DND-41 (cell line): ENCODE data around the gene PDE4D.

Source experiments
- CTCF ChIP-seq: IDR thresholded peaks from 2 replicates; pipeline ENCODE4 v1.5.1; 2012; ENCODE audit warnings: borderline replicate concordance, low read length, moderate library complexity, mild to moderate bottlenecking; ENCODE audit not compliant: poor library complexity, severe bottlenecking; ENCODE audit errors: extremely low read depth
- EZH2 ChIP-seq: IDR thresholded peaks from 3 replicates; pipeline ENCODE4 v1.6.1; 2012; ENCODE audit warnings: borderline replicate concordance, low read depth, mild to moderate bottlenecking, moderate library complexity, low read length, inconsistent platforms; ENCODE audit not compliant: severe bottlenecking

DNA sequence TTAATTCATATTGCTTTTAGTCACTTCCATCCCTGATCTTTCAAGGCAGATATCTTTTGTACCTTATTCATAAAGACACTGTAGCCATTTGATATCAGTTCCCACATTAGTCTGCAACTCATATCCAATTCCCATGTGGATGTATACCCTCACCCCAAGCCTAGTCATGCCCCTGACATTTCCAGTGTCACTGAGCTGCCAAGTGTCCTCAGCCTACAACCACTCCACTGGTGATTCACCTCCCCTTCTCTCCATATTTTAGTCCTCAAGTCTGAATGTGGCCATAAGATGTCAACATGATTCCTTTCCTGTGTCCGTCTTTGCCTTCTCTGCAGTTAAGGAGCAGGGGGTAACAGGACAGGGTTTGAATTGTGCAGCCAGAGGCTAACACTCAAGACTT lies 963.8 kb downstream of the PDE4D start:
- TF ChIP-seq CTCF: no peak
- no peak for TF ChIP-seq EZH2
